K562 (cell line): ENCODE results near the gene COL4A2. TPM values are rescaled to one million over a fixed set of nuclear protein-coding genes. Genes with fewer than 3 reads are reported as not detected.

Experiments used
- ATF7 ChIP-seq: fragments of 450-650 bp; IDR thresholded peaks from 2 replicates; pipeline ENCODE4 v1.7.1; 2014; ENCODE audit warnings: mild to moderate bottlenecking, moderate library complexity
- BHLHE40 ChIP-seq: IDR thresholded peaks from 2 replicates; pipeline ENCODE4 v1.6.1; 2011; ENCODE audit warnings: low read length, improper control_type of control experiment
- DPF2 ChIP-seq: fragments of 450-650 bp; IDR thresholded peaks from 2 replicates; pipeline ENCODE4 v1.6.1; 2016
- PBX2 ChIP-seq, 2 experiments: IDR thresholded peaks in 1 of 2; conservative IDR thresholded peaks in 1 of 2; 2 replicates each; pipeline ENCODE4 v1.6.1; 2016; ENCODE audit warnings: low read depth in 2 of 2, mild to moderate bottlenecking in 1 of 2, missing compliant biosample characterization in 1 of 2, missing genetic modification characterization in 1 of 2, moderate library complexity in 1 of 2
- PKNOX1 ChIP-seq: fragments of 450-650 bp; IDR thresholded peaks from 2 replicates; pipeline ENCODE4 v1.6.1; 2016
- polyA plus RNA-seq, 8 experiments: library from polyadenylated mRNA; depleted of rRNA in 4 of 8; stranded (reverse) in 5 of 8; unstranded in 3 of 8; fragments of >200 nt; fragmentation: Nextera tagmentation in 2 of 8; fragmentation: Illumina TruSeq in 1 of 8; extraction: Ambion mirVana in 2 of 8; extraction: Trizol in 1 of 8; gene quantifications; 2 replicates each; pipeline versions ENCODE4 v1.2.1 to v1.2.3, GENCODE V29; 2011 to 2014; ENCODE audit warnings: inconsistent platforms in 1 of 8, missing spikeins in 1 of 8
- total RNA-seq, 7 experiments: library from RNA; depleted of rRNA in 6 of 7; stranded (reverse); fragments of >200 nt in 6 of 7; fragmentation: Illumina TruSeq in 2 of 7; extraction: Trizol in 2 of 7; gene quantifications; 2 replicates each; pipeline versions ENCODE4 v1.2.1 to v1.2.3, GENCODE V29; 2011 to 2021; ENCODE audit warnings: low replicate concordance in 1 of 7

Gene COL4A2
- total and polyA plus RNA-seq, 9 of the 15 experiments (the other 6 are each of a cell fraction or from before 2014, with no cell fraction given): 0.13 to 15.2 (median 8.1) TPM

DNA sequence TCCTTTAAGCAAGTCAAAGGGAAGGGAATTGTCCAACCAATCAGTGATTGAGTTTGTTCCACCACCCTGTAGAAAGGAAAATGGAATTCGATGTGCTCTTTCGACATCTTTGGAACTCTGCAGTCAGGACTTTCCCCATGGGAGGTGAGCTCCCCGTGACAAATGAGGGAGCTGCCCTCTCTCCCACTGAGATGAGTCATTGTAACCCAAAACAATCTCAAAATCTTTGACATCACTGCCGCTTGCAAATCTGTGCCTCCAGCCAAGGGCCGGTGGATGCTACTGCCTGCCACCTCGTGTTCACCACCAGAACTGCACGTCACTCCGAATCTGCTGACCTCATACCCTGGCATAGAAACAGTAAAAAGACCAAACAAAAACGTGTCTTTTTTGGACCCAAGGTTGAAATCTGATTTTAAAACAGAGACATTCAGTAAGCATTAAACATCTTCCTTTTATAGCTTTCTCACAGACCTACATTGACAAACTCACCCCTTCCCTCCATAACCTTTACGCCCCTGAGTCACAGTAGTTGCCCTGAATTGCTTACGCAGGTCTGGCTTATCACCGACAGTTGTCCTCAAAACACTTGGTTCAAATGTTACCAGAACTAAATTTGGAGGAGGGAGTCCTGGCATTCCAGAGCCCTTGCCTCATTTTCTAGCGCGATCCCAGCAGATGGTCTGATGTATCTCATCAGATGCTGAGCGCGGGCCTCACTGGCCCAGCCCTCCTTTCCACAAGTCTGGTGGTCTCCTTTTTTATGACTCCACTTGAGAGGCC, 105.2 kb downstream of the COL4A2 start (continued):
- TF ChIP-seq PBX2 (CRISPR knock-in tag; IDR thresholded peaks at IDR 0.05; ENCODE audit: low read depth): no peak
- peak; percentile 34; the same call in 1 of the 2 replicates for TF ChIP-seq PBX2 (tag; conservative IDR thresholded peaks at IDR 0.05; ENCODE audit: low read depth)
- peak; percentile 55; the same call in 1 of the 2 replicates for TF ChIP-seq BHLHE40
- TF ChIP-seq DPF2: peak; percentile 76
- TF ChIP-seq PKNOX1: peak; percentile 71
- peak; percentile 81 for TF ChIP-seq ATF7
